NCI-H524 treated with DMSO at 0.1 percent for 48 hours (cell line): ENCODE measurements around the gene RNF168.
"Not testable (repeated sequence)": the region's sequence is repeated elsewhere in the genome, so short reads cannot be mapped to it uniquely, and the experiment has no call there.

Experiments
- DNase-seq: peaks from one replicate; lab custom pipeline; 2025; lab: John Stamatoyannopoulos, UW

Gene RNF168

DNA sequence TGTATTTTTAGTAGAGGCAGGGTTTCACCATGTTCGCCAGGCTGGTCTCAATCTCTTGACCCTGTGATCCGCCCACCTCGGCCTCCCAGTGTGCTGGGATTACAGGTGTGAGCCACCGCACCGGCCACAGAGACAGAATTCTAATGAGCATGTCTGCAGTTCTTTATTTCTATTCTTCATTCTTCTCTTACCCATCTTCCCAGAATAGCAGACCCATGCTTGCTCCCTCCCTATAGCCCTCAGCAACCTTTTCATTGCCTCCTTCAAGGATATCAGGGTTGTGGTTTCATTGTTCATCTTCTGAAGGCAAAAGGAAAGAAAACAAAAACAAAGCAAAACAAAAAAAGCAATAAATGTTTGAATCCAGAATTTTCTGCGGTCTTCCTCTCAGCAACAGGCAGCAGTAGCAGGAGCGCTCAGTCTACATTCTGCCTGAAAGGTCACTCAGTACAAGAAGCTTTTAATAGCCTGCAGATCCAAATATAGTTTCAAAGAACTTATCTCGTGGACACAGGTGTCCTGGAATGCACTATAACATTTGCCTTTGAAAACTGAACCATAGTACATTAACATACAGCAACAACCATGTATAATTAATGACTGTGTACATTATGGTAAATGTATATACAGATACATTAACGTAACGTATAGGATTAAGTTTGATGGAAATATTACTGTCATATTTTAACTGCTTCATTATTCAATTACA is 11.5 kb upstream of the RNF168 start, which contains the start of gene SMCO1:
TSS of gene SMCO1 (minus strand) at position 434 of the 709 bp plus-strand sequence. CDS start at position 297, 137 bp downstream.
- DNase-seq: no peak

DNA sequence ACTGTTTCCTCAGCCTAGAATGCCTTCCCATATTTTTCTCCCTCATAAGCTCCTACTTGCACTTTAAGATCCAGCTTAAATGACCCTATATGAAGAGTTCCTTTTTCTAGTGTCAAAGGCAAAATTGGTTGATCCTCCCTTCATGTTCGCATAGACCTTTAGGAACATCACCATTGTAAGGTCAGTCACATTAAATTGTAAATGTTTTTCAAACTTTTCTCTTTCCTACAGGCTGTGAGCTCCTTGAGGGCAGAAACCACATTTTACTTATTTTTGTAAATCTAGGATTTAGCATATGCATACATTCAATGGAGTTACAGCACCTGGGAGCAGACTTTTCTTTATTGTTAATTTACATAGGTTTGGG is 10.8 kb upstream of the RNF168 start:
- no peak for DNase-seq

DNA sequence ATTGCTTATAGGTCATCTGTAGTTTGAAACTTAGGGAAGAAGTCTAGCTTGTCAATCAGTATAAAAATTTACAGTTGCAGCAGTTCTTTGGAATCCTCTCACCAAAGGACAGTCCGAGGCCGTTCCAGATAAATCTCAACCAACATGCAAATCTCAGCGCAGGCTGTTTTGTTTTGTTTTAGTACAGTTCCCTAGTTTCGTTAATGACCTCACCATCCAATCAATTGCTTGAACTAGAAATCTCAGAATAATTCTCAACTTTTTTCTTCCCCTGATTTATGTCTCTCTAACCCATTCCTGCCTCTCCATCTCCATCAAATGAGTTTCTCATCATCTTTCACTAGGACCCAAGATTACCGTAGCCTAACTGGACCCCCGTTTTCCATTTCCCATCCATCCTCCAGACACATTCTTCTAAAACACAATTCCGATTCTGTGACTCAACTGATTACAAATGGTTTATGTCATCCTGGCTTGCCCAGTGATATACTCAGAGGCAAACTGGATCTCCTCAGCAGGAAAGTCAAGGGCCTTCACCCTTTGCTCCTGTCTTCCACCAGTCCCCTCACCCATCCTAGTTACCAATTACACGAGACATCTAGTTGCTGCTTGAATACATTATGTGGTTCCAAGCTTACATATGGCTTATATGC is 10.3 kb upstream of the RNF168 start:
- no peak for DNase-seq

- not testable (repeated sequence) for DNase-seq
These were observed 8.3 kb upstream of the RNF168 start for GRCh38 chr3:196511646-196512425.

GRCh38 chr3:196511108-196511507 is 7.5 kb upstream of the RNF168 start:
- not testable (repeated sequence) for DNase-seq

GRCh38 chr3:196506687-196507086 is 3.1 kb upstream of the RNF168 start:
- no peak for DNase-seq

DNA sequence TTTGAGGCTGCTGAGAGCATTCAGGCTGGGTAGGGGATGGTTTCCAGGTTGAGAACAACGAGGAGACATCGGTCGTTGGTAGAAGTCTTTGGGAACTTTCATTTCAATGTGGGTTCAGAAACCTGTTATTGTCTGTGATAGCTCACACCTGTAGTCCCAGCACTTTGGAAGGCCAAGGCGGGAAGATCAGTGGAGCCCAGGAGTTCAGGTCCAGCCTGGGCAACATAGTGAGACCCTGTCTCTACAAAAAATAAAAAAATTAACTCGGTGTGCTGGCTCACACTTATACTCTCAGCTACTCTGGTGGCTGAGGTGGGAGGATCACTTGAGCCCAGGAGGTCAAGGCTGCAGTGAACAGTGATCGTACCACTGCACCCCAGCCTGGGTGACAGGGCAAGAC is 988 bp upstream of the RNF168 start:
- DNase-seq: no peak

GRCh38 chr3:196504077-196504398 is 470 bp upstream of the RNF168 start:
- not testable (repeated sequence) for DNase-seq

DNA sequence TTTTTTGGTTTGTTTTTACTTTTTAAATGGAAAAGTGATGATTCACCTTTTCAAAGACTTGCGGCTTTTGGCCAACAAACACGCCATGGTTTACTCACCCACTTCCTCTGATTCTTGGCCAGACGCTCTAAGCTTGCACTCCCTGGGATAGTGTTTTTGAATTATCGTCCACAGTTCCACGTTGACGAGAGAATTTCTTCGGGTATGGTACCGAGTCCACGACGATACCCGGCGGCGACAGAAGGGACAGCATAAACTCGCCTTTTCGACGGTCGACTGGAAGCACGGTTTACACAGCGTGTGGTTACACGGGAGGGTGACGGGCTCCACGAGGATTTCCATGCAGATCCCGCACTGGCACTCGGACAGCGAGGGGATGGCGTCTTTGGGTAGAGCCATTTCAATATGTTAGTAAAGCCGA is 783 bp downstream of the RNF168 start:
- no peak for DNase-seq

DNA sequence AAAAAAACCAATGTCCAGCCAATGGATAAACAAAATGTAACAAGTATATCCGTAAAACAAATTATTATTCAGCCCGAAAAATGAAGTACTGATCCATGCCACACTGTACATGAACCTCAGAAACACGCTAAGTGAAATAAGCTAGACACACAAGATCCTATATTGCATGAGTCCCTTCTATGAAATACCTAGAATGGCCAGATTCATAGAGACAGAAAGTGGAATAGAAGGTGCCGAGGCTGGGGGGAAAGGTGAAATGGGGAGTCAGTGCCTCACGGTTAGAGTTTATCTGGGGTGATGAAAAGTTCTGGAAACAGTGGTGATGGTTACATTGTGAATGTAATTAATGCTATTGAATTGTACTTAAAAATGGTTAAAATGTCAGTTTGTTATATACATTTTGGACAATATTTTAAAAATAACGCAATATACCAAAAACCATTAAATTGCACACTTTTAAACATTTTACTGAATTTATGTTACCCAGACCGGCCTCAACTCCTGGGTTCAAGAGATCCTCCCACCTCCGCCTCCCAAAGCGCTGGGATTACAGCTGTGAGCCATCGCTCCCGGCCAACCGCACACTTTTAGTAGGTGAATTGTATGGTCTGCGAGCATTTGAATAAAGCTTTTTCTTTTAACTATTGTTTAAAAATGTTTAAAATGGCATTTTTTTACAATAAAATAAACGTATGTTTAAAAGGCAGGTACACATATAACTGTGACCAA is 2.1 kb downstream of the RNF168 start:
- DNase-seq: no peak

DNA sequence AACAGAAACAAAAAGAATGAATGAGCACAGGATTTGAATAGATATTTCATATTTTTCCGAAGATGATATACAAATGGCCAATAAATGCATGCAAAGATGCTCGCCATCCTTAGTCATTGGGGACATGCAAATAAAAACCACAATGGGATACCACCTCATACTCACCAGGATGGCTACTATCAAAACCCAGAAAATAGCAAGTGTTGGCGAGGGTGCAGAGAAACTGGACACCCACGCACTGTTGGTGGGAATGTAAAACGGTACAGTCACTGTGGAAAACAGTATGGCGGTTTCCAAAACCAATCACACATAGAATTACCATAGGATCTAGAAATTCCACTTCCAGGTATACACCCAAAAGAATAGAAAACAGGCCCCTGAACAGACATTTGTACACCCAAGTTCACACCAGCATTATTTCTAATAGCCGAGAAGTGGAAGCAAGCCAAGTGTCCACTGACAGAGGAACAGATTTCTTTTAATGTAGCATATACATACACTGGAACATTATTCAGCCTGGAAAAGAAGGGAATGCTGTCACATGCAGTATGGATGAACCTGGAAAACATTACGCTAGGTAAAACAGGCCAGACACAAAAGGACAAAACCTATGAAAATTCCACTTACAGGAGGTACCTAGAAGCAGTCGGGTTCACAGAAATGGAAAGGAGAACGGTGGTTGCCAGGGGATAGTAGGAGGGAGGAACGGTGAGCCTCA is 3.6 kb downstream of the RNF168 start:
- no peak for DNase-seq

GRCh38 chr3:196499061-196499460 is 4.5 kb downstream of the RNF168 start:
- no peak for DNase-seq

- no peak for DNase-seq
These were observed 5.3 kb downstream of the RNF168 start for GRCh38 chr3:196498297-196498696.

DNA sequence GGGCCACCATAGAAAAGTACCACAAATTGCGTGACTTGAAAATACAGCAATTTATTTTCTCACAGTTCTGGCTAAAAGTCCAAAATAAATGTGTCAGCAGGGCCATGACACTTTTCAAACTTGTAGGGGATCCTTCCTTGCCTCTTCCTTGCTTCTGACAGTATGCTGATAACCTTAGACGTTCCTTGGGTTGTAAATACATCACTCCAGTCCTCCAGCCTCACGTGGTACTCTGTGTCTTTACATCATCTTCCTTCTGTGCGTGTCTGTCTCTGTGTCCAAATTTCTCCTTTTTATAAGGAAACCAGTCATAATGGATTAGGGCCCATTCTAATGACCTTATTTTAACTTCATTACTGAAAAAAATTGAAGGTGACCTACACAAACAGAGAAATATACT is 7.4 kb downstream of the RNF168 start:
- no peak for DNase-seq

DNA sequence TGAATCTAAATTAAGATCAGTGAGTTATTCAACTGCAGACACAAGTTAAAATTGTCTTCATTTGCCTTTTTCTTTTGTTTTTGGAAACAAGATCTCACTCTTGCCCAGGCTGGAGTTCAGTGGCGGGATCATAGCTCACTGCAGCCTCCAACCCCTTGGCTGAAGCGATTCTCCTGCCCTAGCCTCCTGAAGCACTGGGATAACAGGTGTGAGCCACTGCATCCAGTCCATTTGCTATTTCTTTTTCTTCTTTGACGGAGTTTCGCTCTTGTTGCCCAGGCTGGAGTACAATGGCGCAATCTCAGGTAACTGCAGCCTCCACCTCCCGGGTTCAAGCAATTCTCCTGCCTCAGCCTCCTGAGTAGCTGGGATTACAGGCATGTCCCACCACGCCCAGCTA is 10.3 kb downstream of the RNF168 start:
- DNase-seq: no peak

DNA sequence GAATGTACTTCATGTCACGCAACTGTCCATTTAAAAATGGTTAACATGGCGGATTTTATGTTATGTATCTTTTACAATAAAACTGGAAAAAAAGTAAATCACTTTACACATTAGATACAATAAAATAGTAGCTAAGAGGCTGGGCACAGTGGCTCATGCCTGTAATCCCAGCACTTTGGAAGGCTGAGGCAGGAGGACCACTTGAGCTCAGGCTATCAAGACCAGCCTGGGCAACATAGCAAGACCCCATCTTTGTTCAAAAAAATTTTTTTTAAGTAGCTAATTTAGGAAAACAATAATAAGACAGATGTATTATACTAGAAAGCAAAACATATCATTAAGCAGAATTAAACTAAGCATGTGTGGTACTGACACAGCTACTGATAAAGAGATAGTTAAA is 11.5 kb downstream of the RNF168 start:
- no peak for DNase-seq

DNA sequence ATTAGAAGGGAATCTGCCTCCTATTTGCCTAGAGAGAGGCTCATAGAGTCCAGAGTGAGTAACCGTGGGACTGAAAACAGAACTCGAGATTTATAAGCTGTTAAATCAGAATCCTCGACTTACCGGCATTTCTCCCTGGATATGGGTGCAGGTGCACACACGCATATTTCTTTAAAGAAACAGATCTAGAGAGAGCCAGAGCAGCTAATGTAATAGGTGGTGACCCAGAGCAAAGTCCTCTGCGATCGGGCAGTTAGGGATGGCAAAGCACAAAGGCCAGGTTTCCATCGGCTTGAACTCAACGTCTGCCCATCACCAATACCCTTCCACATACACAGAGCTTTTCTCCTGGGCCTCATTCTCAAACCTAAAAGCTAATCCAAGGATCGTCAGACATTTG is 13.8 kb downstream of the RNF168 start:
- no peak for DNase-seq

DNA sequence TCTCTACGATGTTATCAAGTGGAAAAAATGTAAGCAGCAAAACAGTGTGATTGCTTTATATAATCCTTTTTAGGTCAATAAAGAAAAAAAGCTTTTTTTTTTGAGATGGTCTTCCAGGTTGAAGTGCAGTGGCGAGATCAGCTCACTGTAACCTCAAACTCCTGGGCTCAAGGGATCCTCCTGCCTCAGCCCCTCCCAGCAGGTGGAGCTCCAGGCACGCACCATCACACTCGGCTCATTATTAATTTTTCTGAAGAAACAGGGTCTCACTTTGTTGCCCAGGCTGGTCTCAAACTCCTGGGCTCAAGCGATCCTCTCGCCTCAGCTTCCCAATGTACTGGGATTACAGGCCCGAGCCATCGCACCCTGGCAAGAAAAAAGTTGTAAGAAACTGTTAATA is 17.3 kb downstream of the RNF168 start:
- DNase-seq: no peak

GRCh38 chr3:196477678-196478077 is 25.9 kb downstream of the RNF168 start:
- no peak for DNase-seq

GRCh38 chr3:196472286-196472685 is 31.3 kb downstream of the RNF168 start:
- DNase-seq: no peak

- DNase-seq: no peak
These were observed 32.0 kb downstream of the RNF168 start for GRCh38 chr3:196471551-196471950.

DNA sequence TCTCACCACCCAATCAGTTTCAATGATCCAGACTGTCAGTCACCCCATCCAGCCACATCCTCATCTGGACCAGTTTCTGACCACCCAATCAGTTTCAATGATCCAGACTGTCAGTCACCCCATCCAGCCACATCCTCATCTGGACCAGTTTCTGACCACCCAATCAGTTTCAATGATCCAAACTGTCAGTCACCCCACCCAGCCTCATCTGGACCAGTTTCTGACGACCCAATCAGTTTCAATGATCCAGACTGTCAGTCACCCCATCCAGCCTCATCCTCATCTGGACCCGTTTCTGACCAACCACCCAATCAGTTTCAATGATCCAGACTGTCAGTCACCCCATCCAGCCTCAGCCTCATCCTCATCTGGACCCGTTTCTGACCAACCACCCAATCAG is 33.4 kb downstream of the RNF168 start:
- not testable (repeated sequence) for DNase-seq
